Upper lobe of left lung (tissue), 4 donors: ENCODE measurements around the gene NME7.

Experiments
- EP300 ChIP-seq, 4 donors: sonication (generic); formaldehyde crosslinking; IDR thresholded peaks; one replicate each; pipeline ENCODE4 v1.5.1; 2017; ENCODE audit warnings: antibody characterized with exemption in 4 of 4, control low read depth in 2 of 4
- POLR2A ChIP-seq, 4 donors: fragments of 450-650 bp; IDR thresholded peaks; one replicate each; pipeline ENCODE4 v1.5.1; 2016 to 2017; ENCODE audit warnings: antibody characterized with exemption in 4 of 4, mild to moderate bottlenecking in 2 of 4
- POLR2AphosphoS5 ChIP-seq, 2 donors: sonication (generic); formaldehyde crosslinking; IDR thresholded peaks; one replicate each; pipeline ENCODE4 v1.5.1; 2017; ENCODE audit warnings: antibody characterized with exemption in 2 of 2
- TF ChIP-seq, protein P1 (sequence below), 6 experiments: fragments of 450-650 bp in 4 of 6; fragments of 200-600 bp in 2 of 6; sonication (generic) in 2 of 6; IDR thresholded peaks; one replicate each; pipeline ENCODE4 v1.5.1; 2016 to 2019; ENCODE audit warnings: antibody characterized with exemption in 6 of 6

DNA sequence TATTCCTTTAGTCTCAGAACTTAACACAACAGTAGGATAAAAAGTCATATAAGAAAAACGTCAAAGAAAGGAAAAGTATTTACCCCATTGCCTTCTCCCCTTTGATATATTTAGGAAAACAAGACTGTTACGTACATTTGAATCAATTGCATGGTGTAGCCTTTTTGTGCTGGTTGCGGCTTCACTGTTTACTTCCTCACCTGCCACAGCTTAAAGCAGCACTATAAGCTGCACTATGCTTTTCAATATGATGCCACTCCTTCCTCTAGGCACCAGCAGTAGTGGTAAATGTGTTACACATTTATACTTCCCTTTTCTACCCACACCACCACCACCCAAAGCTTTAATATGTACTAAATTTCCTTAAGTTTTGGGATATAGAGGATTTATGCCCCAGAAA lies 150.0 kb downstream of the NME7 start:
- no peak for TF ChIP-seq POLR2A (IDR thresholded peaks at IDR 0.05)
- no peak for TF ChIP-seq EP300 (IDR thresholded peaks at IDR 0.05)
- TF ChIP-seq POLR2AphosphoS5 (IDR thresholded peaks at IDR 0.05) = no peak
- TF ChIP-seq, protein P1, sequence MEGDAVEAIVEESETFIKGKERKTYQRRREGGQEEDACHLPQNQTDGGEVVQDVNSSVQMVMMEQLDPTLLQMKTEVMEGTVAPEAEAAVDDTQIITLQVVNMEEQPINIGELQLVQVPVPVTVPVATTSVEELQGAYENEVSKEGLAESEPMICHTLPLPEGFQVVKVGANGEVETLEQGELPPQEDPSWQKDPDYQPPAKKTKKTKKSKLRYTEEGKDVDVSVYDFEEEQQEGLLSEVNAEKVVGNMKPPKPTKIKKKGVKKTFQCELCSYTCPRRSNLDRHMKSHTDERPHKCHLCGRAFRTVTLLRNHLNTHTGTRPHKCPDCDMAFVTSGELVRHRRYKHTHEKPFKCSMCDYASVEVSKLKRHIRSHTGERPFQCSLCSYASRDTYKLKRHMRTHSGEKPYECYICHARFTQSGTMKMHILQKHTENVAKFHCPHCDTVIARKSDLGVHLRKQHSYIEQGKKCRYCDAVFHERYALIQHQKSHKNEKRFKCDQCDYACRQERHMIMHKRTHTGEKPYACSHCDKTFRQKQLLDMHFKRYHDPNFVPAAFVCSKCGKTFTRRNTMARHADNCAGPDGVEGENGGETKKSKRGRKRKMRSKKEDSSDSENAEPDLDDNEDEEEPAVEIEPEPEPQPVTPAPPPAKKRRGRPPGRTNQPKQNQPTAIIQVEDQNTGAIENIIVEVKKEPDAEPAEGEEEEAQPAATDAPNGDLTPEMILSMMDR (IDR thresholded peaks at IDR 0.05) = no peak
